ENCODE measurements around the gene BHLHE41.
A peak's percentile ranks its signal among the peaks of the same experiment; 100 is the strongest.

The BHLHE41 gene

GRCh38 chr12:26149968-26150500 is 25.2 kb upstream of the BHLHE41 start:
- no peaks in the 10 kb centered on the region for H3K4me1 Mint-ChIP-seq
- no peak overlapping the region for H3K27ac Mint-ChIP-seq
- no peak overlapping the region for H3K4me3 Mint-ChIP-seq
- CTCF ChIA-PET: no interaction called here
- no peaks in the 10 kb centered on the region for H3K9me3 Mint-ChIP-seq
- no peak for DNase-seq
- H3K27me3 Mint-ChIP-seq: peaks cover 10% of the 10 kb centered on the region
- H3K36me3 Mint-ChIP-seq: no peaks in the 10 kb centered on the region

- Mint-ChIP-seq H3K9me3 (no peaks in the 10 kb centered on the region), H3K4me1 (no peaks in the 10 kb centered on the region), H3K27ac (no peak overlapping the region), H3K36me3 (no peaks in the 10 kb centered on the region), H3K27me3 (peaks cover 10% of the 10 kb centered on the region), H3K4me3 (no peak overlapping the region)
- DNase-seq: no peak
- CTCF ChIA-PET: interaction anchor here (0.6 kb wide), 1 partner anchor 567 kb away, joined by 3 read pairs; no protein-coding TSS in a partner anchor
Observed at GRCh38 chr12:26148291-26148690, 23.5 kb upstream of the BHLHE41 start.

- CTCF ChIA-PET: no interaction called here
- no peak overlapping the region for H3K27ac Mint-ChIP-seq
Observed at GRCh38 chr12:26143291-26143690, 18.5 kb upstream of the BHLHE41 start.

GRCh38 chr12:26138860-26139259 is 14.0 kb upstream of the BHLHE41 start:
- Mint-ChIP-seq H3K36me3 (no peaks in the 10 kb centered on the region), H3K27me3 (peaks cover 15% of the 10 kb centered on the region), H3K27ac (no peak overlapping the region), H3K4me3 (no peak overlapping the region), H3K4me1 (no peaks in the 10 kb centered on the region), H3K9me3 (no peaks in the 10 kb centered on the region)
- CTCF ChIA-PET: no interaction called here
- no peak for DNase-seq

More at GRCh38 chr12:26143291-26143690, 18.5 kb upstream of the BHLHE41 start:
- no peaks in the 10 kb centered on the region for H3K36me3 Mint-ChIP-seq
- no peak for DNase-seq
- no peaks in the 10 kb centered on the region for H3K4me1 Mint-ChIP-seq
- no peaks in the 10 kb centered on the region for H3K27me3 Mint-ChIP-seq
- no peak overlapping the region for H3K4me3 Mint-ChIP-seq
- no peaks in the 10 kb centered on the region for H3K9me3 Mint-ChIP-seq

GRCh38 chr12:26136688-26137087 is 11.9 kb upstream of the BHLHE41 start:
- DNase-seq: no peak
- CTCF ChIA-PET: no interaction called here
- H3K4me1 Mint-ChIP-seq: no peaks in the 10 kb centered on the region
- H3K27ac Mint-ChIP-seq: no peak overlapping the region
- no peaks in the 10 kb centered on the region for H3K36me3 Mint-ChIP-seq
- peaks cover 34% of the 10 kb centered on the region for H3K27me3 Mint-ChIP-seq
- no peak overlapping the region for H3K4me3 Mint-ChIP-seq
- no peaks in the 10 kb centered on the region for H3K9me3 Mint-ChIP-seq

GRCh38 chr12:26135571-26135970 is 10.7 kb upstream of the BHLHE41 start:
- H3K27ac Mint-ChIP-seq: no peak overlapping the region
- DNase-seq: no peak
- CTCF ChIA-PET: no interaction called here
- H3K27me3 Mint-ChIP-seq: peaks cover 43% of the 10 kb centered on the region
- H3K9me3 Mint-ChIP-seq: no peaks in the 10 kb centered on the region
- no peaks in the 10 kb centered on the region for H3K4me1 Mint-ChIP-seq
- H3K36me3 Mint-ChIP-seq: no peaks in the 10 kb centered on the region
- no peak overlapping the region for H3K4me3 Mint-ChIP-seq

- DNase-seq: no peak
- no peak overlapping the region for H3K4me3 Mint-ChIP-seq
- no peak overlapping the region for H3K27ac Mint-ChIP-seq
- H3K36me3 Mint-ChIP-seq: no peaks in the 10 kb centered on the region
- H3K4me1 Mint-ChIP-seq: no peaks in the 10 kb centered on the region
- CTCF ChIA-PET: no interaction called here
- no peaks in the 10 kb centered on the region for H3K9me3 Mint-ChIP-seq
- H3K27me3 Mint-ChIP-seq: peaks cover 47% of the 10 kb centered on the region
Observed at GRCh38 chr12:26135010-26135420, 10.2 kb upstream of the BHLHE41 start.

- no peaks in the 10 kb centered on the region for H3K9me3 Mint-ChIP-seq
- DNase-seq: no peak
- H3K36me3 Mint-ChIP-seq: no peaks in the 10 kb centered on the region
- no peak overlapping the region for H3K27ac Mint-ChIP-seq
- no peaks in the 10 kb centered on the region for H3K4me1 Mint-ChIP-seq
- no peak overlapping the region for H3K4me3 Mint-ChIP-seq
- CTCF ChIA-PET: no interaction called here
- H3K27me3 Mint-ChIP-seq: peaks cover 51% of the 10 kb centered on the region
Observed at GRCh38 chr12:26134540-26134939, 9.7 kb upstream of the BHLHE41 start.

GRCh38 chr12:26133521-26133920 is 8.7 kb upstream of the BHLHE41 start:
- Mint-ChIP-seq H3K36me3 (no peaks in the 10 kb centered on the region), H3K4me1 (no peaks in the 10 kb centered on the region), H3K27ac (no peak overlapping the region), H3K9me3 (no peaks in the 10 kb centered on the region), H3K27me3 (peaks cover 60% of the 10 kb centered on the region), H3K4me3 (no peak overlapping the region)
- CTCF ChIA-PET: no interaction called here
- DNase-seq: no peak

- no peaks in the 10 kb centered on the region for H3K4me1 Mint-ChIP-seq
- no peak overlapping the region for H3K4me3 Mint-ChIP-seq
- CTCF ChIA-PET: no interaction called here
- no peak for DNase-seq
- H3K9me3 Mint-ChIP-seq: no peaks in the 10 kb centered on the region
- peaks cover 66% of the 10 kb centered on the region for H3K27me3 Mint-ChIP-seq
- H3K36me3 Mint-ChIP-seq: no peaks in the 10 kb centered on the region
- H3K27ac Mint-ChIP-seq: no peak overlapping the region
Observed at GRCh38 chr12:26132866-26133265, 8.0 kb upstream of the BHLHE41 start.

GRCh38 chr12:26131936-26132335 is 7.1 kb upstream of the BHLHE41 start:
- Mint-ChIP-seq H3K27me3 (peaks cover 75% of the 10 kb centered on the region), H3K4me1 (peaks cover 6% of the 10 kb centered on the region), H3K36me3 (no peaks in the 10 kb centered on the region), H3K9me3 (no peaks in the 10 kb centered on the region), H3K27ac (no peak overlapping the region), H3K4me3 (no peak overlapping the region)
- CTCF ChIA-PET: no interaction called here
- DNase-seq: no peak

- H3K4me3 Mint-ChIP-seq: no peak overlapping the region
- H3K9me3 Mint-ChIP-seq: no peaks in the 10 kb centered on the region
- DNase-seq: no peak
- peaks cover 16% of the 10 kb centered on the region for H3K4me1 Mint-ChIP-seq
- CTCF ChIA-PET: no interaction called here
- H3K27ac Mint-ChIP-seq: no peak overlapping the region
- no peaks in the 10 kb centered on the region for H3K36me3 Mint-ChIP-seq
- peaks cover 87% of the 10 kb centered on the region for H3K27me3 Mint-ChIP-seq
Observed at GRCh38 chr12:26130728-26131127, 5.9 kb upstream of the BHLHE41 start.

GRCh38 chr12:26128168-26128567 is 3.3 kb upstream of the BHLHE41 start:
- CTCF ChIA-PET: interaction anchor here (2.0 kb wide), 1 partner anchor 10 kb away, joined by 6 read pairs; no protein-coding TSS in a partner anchor
- DNase-seq: no peak
- Mint-ChIP-seq H3K36me3 (peaks cover 1% of the 10 kb centered on the region), H3K27me3 (peaks cover 91% of the 10 kb centered on the region), H3K9me3 (no peaks in the 10 kb centered on the region), H3K4me1 (peaks cover 34% of the 10 kb centered on the region), H3K4me3 (no peak overlapping the region), H3K27ac (no peak overlapping the region)

- no peaks in the 10 kb centered on the region for H3K9me3 Mint-ChIP-seq
- no peak for DNase-seq
Observed at GRCh38 chr12:26127404-26127803, 2.6 kb upstream of the BHLHE41 start.

GRCh38 chr12:26126340-26127284 is 1.8 kb upstream of the BHLHE41 start:
- peaks cover 94% of the 10 kb centered on the region for H3K27me3 Mint-ChIP-seq
- peak overlapping the region; percentile 73 for H3K4me3 Mint-ChIP-seq
- H3K9me3 Mint-ChIP-seq: no peaks in the 10 kb centered on the region
- no peak overlapping the region for H3K27ac Mint-ChIP-seq
- H3K36me3 Mint-ChIP-seq: peaks cover 1% of the 10 kb centered on the region
- DNase-seq: peak; percentile 51
- CTCF ChIA-PET: interaction anchor here (0.9 to 2.0 kb wide), 2 partner anchors 8 to 29 kb away, joined by 3 to 6 read pairs; no protein-coding TSS in a partner anchor
- H3K4me1 Mint-ChIP-seq: peaks cover 41% of the 10 kb centered on the region

More at GRCh38 chr12:26127404-26127803, 2.6 kb upstream of the BHLHE41 start:
- CTCF ChIA-PET: interaction anchor here (0.9 to 2.0 kb wide), 2 partner anchors 9 to 30 kb away, joined by 3 to 6 read pairs; no protein-coding TSS in a partner anchor
- peaks cover 1% of the 10 kb centered on the region for H3K36me3 Mint-ChIP-seq
- peaks cover 38% of the 10 kb centered on the region for H3K4me1 Mint-ChIP-seq
- H3K27me3 Mint-ChIP-seq: peaks cover 91% of the 10 kb centered on the region
- H3K4me3 Mint-ChIP-seq: peak overlapping the region; percentile 11
- H3K27ac Mint-ChIP-seq: no peak overlapping the region
